Inferior parietal cortex (tissue), 1 donor: ENCODE results near the gene FIGNL2.
"Not testable (repeated sequence)": the region's sequence is repeated elsewhere in the genome, so short reads cannot be mapped to it uniquely, and the experiment has no call there.

Experiments used
- DNase-seq: peaks from one replicate; pipeline ENCODE4 v3.0.0-alpha.2; 2016; ENCODE audit errors: extremely low spot score

The FIGNL2 gene

DNA sequence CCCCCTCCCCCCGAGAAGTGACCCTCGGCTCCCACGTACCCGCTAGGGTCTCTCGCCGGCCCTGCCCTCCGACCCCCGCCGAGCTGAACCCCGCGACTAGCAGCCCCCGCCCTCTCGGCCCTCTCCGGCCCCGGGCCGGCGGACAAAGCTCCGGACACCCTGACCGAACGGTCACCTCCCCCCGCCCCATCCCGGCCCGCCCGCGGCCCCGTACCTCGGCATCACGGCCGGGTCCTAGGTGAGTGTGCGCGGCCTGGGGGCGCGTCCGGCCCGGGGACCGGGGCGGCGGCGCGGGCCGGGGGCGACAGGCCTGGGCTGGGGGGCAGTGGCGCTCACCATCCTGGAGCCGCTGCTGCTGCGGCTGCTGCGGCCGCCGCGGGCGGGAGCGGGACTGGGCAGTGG, at the start of gene FIGNL2:
FIGNL2 (minus strand) TSS at position 393 of the 402 bp plus-strand sequence. CDS start 26,305 bp downstream, outside the sequence.
- DNase-seq, result no peak

DNA sequence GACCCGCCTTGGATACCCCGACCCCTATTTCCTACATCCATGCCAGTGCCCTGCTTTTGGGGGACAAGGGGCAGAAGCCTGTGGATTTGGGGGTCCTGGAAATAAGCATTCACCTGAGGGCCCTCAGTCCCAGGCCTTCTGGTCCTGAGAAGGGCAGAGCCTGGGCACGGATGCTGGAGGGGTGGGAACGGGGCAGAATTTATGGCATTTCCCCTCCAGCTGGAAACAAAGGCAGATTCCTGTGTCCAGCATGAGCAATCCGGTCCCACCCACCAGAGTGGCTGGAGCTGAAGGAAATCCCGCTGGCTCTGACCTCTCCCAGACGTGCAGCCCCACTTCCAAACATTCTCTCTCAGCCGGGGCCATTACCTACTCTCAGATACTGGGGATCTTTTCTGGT, 48.7 kb upstream of the FIGNL2 start:
- no peak for DNase-seq

- DNase-seq, result no peak
Observed at GRCh38 chr12:51896236-51896635, 47.7 kb upstream of the FIGNL2 start.

DNA sequence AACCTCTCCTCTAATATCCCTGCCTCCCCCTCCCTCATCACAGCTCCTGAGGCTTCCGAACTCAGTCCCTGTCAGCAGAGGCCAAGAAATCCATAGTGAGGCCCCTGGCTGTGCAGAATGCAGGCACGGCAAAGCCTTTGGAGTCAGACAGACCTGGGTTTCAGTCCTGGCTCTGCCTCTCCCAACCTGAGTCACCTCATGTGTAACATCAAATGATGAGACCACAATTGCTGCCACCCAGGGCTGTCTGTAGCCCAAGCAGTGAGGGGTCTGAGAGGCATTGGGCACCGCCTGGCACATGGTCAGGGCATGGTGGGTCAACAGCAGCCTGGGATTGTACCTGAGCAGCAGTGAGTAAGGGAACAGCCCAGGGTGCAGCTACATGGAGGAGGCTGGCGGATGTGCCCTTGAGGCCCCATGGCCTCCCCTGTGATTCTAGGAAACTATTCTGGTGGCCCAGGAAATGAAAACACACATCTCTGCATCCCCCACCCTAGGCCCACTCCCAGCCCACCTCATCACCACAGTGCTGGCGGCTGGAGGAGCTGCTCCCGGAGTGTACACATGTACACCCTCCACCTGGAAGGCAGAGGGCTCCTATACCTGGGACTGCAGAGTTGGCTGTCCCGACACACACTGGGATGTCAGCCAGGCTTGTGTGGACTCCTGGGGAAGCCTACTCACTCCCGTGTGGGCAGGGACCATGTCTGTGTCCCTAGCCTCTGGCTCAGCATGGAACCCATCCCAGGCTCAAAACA, 47.0 kb upstream of the FIGNL2 start:
- no peak for DNase-seq

DNA sequence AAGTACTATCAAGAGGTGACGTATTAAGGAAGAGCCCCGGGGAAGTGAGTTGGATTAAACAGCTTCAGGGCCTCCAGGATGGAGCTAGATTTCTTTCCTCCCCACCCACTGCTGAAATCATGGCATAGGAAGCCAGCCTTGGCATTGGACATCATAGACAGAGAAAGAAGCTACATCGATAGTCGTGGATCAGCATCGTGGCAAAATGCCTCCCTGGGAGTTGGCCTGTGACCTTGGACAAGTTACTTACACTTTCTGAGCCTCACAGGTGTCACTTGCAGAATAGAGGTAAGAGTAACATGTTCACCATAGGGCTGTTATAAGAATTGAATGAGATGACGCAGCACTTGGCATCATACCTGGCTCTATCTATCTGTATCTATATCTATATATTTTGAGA, 45.3 kb upstream of the FIGNL2 start:
- DNase-seq, result no peak

DNA sequence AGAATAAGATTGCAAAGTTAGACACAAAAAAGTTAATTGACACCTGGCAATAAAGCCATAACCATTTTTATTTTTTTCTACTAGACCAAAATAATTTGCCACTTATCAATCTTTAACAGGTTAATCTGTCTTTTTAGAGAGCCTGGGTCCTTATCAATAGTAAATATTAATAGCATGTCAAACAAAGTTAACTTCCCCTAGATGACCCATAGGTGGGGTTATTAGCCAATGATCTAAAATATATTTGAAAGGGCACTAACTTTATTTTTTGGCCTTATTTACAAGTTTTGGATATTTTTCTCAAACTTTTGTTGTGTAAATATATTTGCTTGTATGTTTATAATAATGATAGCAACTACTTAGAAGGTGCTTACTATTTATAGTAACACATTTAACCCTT, 43.3 kb upstream of the FIGNL2 start:
- DNase-seq, result no peak

GRCh38 chr12:51890511-51891171, 42.1 kb upstream of the FIGNL2 start:
- no peak for DNase-seq

DNA sequence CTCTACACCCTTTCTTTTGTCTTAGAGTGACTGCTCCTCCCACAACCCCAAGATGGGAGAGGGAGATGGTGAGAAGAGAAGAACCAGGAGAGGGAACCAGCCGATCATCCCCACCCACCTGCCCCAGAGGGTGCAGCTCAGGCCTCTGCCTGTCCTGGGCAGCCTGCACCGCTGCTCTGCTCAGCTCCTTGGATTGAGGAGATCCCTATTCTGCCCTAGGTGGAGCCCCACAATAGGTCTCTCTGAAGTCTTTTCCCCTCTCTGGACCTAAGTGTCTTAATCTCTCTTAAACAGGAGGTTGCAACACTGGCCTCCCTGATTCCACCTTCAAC, 41.6 kb upstream of the FIGNL2 start:
- DNase-seq, result no peak

DNA sequence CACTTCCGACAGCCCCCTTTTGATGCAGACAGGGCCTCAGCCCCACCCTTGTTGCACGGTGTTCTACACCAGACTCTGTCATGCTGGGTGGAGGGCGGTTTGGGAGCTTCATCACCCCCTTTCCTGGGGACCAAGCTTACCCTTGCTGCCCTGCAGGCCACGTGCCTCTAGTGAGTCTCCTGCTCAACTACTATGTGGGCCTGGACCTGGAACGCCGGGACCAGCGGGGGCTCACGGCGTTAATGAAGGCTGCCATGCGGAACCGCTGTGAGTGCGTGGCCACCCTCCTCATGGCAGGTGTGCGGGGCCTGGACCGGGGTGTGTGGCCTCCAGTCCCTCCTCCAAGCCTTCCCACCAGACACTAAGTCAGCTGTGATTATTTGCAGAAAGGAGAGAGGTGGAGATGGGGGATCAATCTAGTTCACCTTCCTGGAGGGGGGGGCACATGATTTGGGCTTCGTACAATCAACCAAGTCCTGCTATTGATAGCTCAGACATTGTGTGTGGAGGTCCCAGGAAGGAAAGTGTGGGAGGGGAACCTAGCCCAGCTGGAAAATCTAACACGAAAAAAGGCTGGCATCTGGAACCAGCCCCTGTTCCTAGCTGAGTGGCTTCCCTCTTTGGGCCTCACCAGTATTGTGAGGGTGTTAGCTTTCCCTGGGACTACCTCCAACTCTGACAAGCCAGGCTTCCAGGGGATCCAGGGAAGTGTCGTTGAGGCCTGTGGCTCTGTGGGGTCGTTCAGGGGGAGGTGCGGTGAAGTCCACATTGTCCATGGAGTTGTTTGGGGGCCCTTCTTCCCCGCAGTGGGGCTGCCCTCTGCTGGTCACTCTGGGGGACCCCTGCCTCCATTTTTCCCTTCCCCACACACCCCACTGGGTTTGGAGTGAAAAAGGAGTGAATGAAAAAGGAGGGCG, 41.0 kb upstream of the FIGNL2 start:
- DNase-seq, result no peak

- DNase-seq, result no peak
Observed at GRCh38 chr12:51888316-51889215, 40.0 kb upstream of the FIGNL2 start.

DNA sequence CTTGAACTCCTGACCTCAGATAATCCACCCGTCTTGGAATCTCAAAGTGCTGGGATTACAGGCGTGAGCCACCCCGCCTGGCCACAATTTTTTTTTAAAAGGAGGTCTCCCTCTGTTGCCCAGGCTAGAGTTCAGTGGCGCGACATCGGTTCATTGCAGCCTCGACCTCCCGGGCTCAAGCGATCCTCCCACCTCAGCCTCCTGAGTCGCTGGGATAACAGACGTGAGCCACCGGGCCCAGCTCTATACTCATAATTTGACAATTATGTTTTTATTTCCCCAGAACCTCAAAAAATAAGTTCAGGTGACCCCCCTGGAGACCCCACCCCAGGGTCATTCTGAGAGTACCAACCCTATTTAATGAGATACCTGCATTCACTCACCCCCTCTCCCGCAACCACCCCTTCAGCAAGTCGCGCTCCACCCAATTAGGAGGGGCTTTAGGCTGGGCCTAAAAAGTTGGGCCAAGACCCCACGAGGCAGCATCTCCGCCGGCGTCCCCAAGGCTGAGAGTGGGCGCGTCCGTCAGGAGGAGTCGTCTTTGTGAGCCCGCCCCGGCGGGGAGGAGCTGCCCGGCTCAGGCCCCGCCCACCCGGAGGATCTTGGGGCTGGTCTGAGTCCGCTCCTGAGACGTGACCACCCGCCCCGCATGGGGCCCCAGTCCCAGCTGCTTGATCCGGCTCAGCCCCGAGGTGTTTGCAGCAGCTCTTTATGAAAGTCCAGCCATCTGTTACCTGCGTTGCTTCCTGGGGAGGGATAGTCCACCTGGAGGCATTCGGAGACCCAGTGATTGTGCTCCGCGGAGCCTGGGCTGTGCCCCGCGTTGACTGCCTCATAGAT, 39.2 kb upstream of the FIGNL2 start, which contains the start of gene ANKRD33:
ANKRD33 (plus strand) TSS at position 628 of the 840 bp plus-strand sequence; CDS start at position 712, 84 bp downstream.
- no peak for DNase-seq

- DNase-seq, result no peak
Observed at GRCh38 chr12:51886021-51886710, 37.6 kb upstream of the FIGNL2 start.

DNA sequence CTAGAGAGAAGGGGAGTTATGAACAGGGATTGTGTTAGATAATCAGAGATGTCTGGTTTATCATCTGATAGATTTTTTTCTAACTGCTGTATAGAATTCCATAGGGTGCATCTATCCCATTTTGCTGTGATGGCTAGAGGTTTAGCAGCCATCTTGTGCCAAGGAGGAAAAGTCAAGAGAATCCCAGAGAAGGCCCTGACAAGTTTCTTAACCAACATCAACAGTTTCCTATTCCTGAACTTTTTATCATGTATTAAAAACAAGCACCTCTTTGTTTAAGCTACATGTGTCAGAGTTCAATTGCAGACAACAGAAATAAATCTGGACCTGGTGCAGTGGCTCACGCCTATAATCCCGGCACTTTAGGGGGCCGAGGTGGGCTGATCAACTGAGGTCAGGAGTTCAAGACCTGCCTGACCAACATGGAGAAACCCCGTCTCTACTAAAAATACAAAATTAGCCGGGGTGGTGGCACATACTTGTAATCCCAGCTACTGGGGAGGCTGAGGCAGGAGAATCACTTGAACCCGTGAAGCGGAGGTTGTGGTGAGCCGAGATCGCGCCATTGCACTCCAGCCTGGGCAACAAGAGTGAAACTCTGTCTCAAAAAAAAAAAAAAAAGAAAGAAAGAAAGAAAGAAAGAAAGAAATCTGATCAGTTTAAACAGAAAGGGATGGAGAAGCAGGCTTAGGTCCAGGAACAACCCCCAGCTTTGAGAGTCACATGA, 36.9 kb upstream of the FIGNL2 start:
- DNase-seq, result not testable (repeated sequence)

- no peak for DNase-seq
Observed at GRCh38 chr12:51884676-51885229, 36.2 kb upstream of the FIGNL2 start.

- DNase-seq, result no peak
Observed at GRCh38 chr12:51883998-51884675, 35.6 kb upstream of the FIGNL2 start.

DNA sequence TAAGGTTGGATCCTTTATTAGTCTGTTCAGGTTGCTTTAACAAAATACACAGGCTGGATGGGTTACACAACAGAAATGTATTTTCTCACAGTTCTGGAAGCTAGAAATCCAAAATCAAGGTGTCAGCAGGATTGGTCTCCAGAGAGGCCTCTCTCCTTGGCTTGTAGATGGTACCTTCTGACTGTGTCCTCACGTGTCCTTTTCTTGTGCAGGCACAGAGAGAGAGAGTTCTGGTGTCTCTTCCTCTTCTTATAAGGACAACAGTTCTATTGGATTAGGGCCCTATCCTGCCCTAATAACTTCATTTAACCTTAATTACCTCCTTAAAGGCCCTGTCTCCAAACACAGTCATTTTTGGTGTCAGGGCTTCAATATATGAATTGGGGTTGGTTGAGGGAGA, 34.8 kb upstream of the FIGNL2 start:
- DNase-seq, result no peak

- DNase-seq, result no peak
Observed at GRCh38 chr12:51879102-51879501, 30.6 kb upstream of the FIGNL2 start.

- no peak for DNase-seq
Observed at GRCh38 chr12:51874486-51874885, 26.0 kb upstream of the FIGNL2 start.
